Stromal cell of bone marrow (primary cell): ENCODE data around the gene ACOXL.

Source experiments
- DNase-seq: peaks from one replicate; pipeline ENCODE4 v3.0.0-alpha.2; 2012; ENCODE audit warnings: low read depth

ACOXL gene

DNA sequence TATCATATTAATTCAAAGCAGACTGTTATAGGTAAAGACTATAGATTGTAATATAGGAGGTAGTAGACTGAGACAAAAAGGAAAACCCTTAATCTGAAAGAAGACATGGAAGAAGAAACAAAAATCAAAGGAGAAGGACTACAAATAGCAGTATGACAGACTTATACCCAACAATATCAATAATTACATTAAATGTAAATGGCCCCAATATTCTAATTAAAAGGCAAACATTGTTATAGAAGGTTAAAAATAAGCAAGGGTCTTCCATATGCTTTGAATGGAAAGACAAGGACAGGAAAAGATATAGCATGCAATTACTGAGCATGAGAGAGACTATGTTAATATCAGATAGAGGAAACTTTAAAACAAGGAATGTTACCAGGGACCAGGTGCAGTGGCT, 278.8 kb downstream of the ACOXL start:
- DNase-seq, result no peak

- no peak for DNase-seq
These were observed 283.1 kb downstream of the ACOXL start for GRCh38 chr2:111015283-111015995.

GRCh38 chr2:111017034-111017622, 284.8 kb downstream of the ACOXL start:
- no peak for DNase-seq

- DNase-seq, result no peak
These were observed 285.5 kb downstream of the ACOXL start for GRCh38 chr2:111017909-111018308.

DNA sequence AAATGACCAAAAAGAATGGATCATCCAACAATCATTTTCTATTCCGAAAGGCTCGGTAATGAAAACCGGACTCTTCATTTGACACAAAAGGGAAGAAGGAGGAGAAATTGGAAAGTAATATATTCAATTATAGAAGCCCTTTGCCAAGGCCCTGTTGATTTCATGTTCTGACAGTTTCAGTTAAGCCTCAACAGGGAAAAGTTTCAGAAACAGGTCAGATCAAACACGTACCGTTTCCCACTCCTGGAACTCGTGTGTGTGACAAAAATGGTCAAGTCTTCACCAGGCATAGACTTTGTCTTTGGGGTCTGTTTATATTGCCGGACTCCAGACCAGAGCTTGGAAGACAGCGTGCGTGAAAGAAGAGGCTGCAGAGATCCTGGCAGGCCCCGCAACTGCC, 287.0 kb downstream of the ACOXL start:
- no peak for DNase-seq

DNA sequence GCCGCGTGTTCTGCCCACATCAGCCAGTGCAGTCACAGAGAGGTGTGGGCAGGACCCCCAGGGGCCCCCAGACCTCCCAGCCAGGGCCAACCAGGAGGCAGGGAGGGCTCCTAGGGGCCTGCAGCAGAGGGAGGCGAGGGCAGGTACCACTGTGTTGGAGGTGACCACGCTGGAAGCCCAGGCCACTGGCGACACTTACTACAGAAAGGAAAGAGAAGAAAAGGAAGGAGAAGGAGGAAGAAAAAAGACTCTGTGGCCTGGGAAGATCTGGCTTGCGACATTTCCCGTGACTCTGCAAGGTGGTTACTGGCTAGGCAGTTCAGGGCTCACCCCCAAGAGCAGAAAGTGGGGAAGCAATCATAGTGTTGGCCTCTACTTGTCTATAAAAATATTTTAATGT, 290.3 kb downstream of the ACOXL start:
- DNase-seq, result no peak

- no peak for DNase-seq
These were observed 292.1 kb downstream of the ACOXL start for GRCh38 chr2:111024496-111024895.

DNA sequence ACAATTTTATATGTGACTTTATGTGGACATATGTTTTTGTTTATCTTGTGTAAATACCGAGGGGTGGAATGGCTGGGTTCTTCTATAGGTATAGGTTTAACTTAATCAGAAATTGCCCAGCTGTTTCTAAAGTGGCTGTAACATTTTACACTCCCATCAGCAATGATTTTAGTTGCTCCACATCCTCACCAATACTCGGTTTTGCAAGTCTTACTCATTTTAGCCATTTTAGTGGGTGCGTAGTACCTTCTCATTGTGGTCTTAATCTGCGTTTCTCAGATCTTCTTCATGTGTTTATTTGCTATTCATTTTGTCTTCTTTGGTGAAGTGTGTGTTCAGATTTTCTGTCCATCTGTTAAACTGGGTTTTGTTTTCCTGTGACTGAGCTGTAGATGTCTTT, 292.9 kb downstream of the ACOXL start:
- no peak for DNase-seq

DNA sequence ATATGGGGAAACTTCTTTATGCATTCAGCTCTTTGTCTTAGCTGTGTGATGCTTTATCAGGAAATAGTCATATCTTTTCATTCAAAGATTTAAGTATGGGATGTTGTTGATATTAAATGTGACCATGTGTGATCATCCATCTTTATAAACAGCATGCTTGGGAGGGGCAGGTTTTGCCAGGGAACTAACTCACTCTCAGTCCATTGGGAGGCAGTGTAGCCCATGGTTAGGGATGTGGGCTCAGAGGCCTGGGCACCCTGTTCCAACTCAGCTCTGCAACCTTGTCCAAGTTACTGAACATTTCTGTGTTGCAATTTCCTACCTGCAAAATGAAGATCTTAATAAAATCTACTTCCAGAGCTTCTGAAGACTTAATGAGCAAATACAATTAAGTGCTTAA, 296.3 kb downstream of the ACOXL start:
- DNase-seq, result no peak

GRCh38 chr2:111029181-111029927, 297.0 kb downstream of the ACOXL start:
- no peak for DNase-seq

GRCh38 chr2:111030260-111030891, 298.0 kb downstream of the ACOXL start:
- DNase-seq, result no peak

DNA sequence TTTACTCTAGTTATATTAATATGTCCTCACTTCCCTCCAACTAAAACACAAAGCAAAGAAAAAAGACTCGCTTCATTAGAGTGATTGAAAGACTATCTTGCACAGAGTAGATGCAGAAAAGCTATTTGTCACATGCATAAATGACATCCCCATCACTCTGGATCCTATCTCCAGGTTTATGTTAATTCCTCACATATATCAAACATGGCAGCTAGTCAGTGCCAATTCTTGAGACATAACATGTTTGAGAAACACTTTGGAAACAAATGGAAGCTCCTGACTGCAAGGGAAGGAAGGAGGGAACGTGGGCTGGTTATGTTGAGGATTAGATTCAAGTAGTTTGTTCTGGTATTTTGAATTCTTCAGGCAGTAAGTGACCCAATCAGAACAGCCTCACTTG, 298.6 kb downstream of the ACOXL start:
- DNase-seq, result no peak

DNA sequence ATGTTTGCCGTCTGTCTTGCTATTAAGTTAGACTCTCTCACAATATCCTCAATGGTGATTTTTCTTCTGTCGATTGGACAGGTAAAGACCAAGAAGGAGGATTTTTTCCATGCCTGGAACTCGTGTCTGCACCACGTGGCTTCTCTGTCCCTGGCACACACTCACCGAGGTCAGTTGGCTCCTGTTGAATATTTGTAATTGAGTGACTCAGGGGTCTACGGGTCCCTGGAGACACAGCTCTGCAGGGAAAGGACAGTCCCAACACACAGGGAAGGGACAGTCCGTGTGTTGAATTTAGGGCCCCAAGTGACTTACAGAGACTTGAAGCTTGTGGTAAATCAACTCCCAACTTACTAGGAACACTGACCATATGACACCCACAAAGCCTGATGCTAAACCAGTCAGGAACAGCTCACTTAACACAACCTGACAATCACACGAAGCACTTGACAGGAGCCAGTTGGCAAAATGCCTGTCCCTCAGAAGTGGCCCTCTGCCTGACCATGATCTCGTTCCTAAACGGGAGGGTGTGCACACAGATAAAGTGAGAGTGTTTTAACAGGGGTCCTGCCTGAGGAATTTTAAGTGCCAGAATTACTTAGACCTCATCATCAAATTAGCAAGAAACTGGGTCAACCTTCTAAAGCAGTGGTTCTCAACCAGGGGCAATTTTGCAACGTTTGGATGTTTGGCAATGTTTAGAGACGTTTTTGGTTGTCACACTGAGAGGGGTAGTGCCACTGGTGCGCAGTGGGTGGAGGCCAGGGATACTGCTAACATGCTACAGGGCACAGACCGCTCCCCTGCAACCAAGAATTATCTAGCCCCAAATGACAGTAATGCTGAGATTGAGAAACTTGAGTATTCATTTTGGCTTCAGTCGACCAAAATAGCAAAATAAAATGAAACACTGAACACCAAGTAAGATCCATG, 299.4 kb downstream of the ACOXL start:
- DNase-seq, result no peak

DNA sequence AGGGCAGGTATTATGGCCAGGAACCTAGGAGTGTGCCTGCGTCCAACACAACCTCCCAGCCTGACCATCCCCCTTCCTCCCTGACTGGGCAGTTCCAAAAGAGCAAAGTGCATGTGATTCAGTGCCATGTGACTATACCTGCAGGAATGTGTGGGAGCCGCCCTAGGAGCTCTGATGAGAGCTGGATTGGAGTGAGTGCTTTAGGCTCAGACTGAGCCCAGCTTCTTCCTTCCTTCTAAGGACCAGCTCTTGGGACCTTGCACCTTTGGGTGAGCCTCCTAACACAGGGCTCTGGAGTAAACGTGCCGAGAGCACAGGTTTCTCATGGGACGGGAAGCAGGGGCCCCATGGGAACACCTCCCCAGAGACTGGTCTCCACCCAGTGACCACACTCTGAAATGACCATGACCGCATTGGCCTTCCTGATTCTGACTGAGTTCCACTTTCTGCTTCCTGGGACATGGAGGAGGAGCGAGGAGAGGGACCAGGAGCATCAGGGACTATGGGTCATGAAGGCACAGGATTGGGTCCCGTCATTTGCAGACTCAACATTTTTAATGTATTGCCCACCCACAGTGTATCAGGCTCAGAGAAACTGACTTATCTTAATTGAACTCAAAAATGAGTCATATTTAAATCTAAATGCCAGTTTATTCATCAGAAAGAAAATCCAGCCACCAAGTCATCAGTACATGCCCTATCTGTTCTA, 300.5 kb downstream of the ACOXL start:
- no peak for DNase-seq

- no peak for DNase-seq
These were observed 301.8 kb downstream of the ACOXL start for GRCh38 chr2:111034146-111034545.

- no peak for DNase-seq
These were observed 302.2 kb downstream of the ACOXL start for GRCh38 chr2:111034606-111035005.

GRCh38 chr2:111035830-111036441, 303.6 kb downstream of the ACOXL start:
- DNase-seq, result no peak

GRCh38 chr2:111037128-111037527, 304.8 kb downstream of the ACOXL start:
- DNase-seq, result no peak

DNA sequence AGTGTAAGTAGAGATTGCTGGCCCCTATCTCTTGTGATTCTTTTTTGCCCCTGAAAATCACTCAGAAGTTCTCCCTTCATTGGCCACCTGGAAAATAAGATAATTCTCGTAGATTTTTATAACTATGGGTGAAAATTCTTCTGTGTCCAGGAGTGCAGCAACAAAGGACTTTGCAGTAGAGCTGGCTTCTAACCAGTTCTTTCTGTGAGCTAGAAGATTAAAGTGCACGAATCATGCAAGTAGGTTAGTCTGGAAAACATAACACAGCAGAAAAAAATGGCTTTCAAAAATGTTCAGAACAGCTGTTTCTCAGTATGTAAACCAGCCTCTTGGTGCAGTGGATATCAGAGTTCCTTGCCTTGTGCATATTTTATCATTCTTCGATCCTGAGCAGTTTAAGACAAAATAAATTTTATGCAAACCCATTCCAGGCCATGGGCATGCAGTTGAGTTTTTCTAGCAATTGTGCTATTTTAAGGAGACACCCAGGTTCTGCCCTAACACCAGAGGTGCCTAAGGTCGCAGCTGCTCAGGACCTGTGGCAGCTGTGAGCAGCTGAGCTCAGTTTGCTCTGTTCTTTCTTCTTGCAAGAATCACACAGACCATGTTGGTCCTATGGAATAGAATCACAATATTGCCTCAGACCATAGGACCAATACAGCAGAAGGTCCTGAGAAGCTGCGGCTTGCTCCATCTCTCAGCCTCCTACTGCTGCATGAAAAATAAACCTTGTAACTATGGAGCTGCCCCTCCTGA, 307.4 kb downstream of the ACOXL start:
- no peak for DNase-seq
